Measurements from ENCODE around the gene OSBPL5.

The OSBPL5 gene

DNA sequence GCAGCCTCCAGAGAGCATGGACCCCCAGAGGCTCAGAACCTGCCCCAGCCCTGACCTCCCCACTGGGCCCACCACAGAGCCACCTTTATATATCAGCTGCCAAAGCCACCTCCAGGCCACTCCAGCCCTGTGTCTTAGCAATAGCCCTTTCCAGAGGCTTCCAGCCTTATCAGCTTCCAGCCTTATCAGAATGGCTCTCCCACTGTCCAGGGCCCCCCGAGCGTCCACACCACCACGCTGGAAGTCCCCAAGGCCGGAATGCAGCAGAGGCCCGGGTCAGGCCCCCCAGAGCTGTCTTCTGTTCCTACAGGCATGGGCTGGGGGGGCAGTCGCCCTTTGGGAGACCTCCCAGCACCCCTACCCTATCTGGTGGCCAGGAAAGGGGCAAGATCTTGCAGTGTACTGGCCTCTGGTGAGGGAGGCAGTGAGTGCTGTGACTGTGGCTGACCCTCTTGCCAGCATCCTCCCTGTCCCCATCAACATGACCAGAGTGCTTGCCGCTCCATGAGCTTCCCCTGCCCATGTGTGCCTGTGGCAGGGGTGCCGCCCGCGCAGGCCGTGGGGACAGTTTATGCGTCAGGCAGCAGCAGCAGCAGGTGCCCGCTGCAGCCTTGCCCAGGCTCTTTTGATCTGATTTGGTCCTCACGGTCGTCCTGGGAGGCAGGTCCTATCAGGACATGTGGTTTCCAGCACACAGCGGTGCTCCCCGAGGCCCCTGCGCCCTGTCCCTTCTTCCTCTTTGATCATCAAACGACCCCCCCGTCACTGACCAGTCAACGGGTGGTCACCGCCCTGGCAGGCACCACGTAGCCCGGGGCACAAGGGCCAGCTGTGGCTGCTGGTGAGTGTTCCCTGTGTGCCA is 15.9 kb downstream of the OSBPL5 start:
- DNase-seq, result no peak

DNA sequence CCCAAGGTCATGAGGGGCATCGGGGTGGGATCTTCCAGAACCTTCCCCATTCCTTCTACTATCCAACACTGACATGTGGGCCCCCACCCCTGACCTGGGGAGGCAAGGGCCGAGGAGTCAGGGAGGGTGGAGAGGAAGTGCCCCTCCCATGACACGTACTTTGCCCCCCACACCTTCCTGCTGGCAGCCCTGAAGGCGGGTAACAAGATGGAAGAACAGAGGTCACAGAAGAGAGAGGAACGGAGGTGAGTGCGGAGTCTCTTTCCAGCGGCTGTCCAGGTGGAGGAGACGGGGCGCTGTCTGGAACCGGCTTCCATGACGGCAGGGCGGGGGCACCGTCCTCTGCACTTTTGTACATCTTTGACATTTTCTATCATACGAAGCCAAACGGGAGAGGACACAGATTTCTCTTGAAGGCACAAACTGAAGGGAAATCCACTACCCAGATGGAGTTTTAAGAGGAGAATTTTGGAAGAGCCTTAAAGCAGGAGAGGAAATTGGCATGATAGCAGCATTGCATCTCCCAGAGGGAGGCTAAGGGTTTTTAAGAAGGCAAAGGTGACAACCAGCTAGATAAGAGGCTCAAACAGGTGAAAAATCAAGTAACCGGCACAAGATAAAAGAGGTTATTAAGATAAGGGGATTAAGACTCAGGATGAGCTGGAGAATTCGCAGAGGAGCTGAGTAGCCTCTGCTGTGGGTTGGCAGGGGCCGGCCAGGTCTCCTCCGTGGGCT is 16.7 kb downstream of the OSBPL5 start:
- no peak for DNase-seq

DNA sequence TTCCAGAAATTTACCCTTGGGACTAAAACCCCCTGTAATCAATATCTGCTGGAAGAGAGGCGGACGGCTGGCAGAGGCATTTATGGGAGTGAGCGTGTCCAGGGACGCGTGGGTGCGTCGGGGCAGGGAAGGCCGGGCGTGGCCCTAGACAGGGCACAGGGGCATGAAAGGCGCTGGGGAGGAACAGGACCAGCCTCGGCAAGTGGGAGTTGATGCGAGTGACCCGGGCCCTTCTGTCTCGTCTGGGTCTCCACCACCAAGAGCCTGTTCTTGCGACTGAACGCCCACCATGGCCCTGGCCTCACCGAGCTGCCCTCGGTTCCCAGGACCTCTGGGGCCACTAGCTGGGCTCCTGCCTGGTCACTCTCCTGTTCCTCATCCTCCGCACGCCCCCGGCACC is 17.5 kb downstream of the OSBPL5 start:
- DNase-seq, result no peak

DNA sequence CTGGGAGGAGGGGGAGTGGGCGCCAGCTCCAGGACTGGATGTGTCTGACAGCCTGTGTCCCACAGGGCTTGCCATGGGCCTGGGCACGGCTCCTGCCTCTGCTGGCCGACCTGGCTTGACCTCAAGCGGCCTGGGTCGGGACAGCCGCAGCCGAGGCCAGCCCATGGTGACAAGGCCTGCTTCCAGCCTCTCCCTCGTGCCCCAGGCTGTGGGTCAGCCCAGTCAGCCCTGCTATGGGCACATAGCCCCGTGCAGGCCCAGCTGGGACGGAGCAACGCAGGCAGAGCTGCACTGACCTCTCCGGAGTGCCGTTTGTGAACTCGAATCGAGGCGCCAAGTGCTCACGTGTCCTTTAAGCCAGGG is 17.9 kb downstream of the OSBPL5 start:
- DNase-seq, result no peak

DNA sequence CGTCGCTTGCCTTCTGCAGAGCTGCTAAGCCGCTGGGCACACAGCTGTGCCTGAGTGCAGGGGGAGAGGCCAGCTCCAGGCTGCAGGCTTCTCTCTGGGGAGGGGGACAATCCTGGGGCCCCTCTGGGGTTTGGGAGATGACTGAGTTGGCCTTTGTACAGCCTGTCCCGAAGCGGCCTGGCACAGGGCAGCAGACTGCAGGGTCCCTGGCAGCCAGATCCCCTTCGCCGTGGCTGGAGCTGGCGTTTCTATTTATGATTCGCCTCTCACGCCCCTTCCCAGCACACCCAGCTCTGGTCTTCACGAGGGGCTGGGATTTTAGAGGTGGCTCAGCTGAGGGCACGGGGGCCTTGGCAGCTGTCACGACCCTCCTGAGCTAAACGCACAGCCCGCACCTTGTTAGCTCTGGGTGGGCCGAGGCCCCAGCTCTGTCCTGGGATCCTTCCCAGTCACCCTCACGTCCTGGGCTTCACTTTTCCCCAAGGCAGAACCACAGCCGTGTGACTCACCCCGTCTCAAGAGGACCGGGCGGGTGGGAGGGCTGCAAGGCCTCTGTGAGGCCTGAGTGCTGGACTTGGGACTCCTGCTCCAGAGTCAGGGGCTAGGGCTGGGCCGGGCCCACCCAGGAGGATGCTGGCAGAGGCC is 18.4 kb downstream of the OSBPL5 start:
- no peak for DNase-seq

DNA sequence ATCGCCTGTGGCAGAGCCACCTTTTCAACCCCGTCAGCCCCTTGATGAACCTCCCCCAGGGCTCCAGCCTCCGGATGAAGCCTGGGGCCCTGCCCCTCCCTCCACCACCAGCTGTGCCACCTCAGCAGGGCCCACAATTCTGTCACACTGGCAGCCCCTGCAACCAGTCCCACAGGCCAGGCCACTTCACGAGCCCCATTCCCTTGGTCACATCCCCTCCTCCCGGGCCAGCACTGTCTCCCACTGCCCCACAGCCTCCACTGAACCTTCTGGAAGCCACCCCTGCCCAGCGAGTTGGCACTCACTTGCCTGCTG is 19.9 kb downstream of the OSBPL5 start:
- no peak for DNase-seq

DNA sequence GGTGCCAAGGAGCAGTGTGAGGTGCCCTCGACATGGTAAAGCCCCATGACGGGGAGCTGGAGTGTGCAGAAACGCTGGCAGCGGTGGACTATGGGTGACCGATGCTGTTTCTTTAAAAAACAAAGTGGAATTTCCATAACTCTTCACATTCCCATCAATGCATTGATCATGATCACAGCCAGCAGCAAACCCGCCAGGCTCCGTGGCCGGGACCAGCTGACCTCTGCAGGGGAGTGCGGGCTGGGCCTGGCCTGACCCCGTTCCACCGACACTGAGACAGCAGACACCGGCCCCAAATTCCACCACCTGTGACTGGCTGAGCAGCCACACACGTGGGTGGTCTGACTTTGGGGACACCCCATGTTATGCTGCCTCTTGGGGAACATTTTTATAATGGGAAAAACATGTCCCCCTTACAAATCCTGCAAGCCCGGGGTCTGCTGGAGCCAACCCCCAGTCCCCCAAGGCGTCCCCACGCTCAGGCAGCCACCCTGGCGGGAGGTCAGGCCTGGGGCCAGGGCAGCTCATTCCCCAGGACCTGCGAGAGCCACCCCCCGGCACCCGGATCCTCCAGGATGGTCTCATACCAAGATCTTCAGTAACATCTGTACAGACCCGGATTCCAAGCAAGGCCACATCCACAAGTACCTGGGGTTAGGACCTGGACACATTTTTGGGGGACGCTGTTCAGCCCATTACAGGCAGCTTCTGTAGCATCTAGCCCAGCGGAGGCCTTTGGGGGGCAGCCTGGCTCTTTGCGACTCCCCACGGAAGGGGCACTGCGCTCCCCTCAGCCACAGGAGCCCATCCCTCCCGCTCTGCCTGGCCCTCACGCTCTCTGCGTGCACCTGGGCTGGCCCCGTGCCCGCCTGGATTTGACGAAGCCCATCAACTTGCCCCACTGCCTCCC is 20.6 kb downstream of the OSBPL5 start:
- no peak for DNase-seq

DNA sequence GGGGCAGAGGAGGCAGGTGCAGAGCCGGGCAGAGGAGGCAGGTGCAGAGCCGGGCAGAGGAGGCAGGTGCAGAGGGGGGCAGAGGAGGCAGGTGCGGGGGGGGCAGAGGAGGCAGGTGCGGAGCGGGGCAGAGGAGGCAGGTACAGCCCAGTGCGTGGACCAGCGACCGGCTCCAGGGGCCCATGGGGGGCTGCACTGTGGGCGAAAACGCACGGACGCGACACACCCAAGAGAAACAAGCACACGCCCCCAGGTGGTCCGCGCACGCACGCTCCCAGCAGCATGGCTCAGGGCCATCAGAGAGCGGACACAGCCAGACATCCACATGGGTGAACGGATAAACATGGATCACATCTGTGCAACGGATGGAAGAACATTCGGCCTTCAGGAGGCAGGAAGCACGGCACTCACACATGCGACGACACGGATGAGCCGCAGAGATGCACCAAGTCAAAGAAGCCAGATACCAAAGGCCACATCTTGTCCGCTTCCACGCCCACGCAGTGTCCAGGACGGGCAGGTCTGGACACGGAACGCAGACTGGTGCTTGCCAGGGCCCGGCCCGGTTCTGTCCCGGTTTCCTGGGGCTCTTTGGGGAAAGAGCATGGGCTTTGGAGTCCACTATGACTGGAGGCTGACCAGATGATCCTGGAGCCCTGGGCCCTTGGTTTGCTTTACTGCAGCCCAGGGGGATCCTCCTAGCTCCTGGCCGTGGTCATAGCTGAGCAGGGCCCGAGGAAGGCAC is 21.8 kb downstream of the OSBPL5 start:
- DNase-seq, result no peak

DNA sequence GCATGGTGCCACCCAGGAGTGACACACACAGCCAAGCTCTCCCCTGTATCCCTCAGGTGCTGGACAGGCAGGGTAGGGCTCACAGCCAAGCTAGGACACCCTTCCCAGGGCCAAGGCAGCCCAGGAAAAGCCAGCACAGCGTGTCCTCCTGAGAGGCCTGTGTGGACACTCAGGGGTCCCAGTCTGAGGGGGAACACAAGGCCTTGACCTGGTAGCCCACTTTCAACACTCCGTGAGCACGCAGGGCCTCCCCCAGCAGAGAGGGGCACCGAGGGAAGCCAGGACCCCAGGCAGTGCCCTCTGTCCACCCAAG is 24.9 kb downstream of the OSBPL5 start:
- no peak for DNase-seq

DNA sequence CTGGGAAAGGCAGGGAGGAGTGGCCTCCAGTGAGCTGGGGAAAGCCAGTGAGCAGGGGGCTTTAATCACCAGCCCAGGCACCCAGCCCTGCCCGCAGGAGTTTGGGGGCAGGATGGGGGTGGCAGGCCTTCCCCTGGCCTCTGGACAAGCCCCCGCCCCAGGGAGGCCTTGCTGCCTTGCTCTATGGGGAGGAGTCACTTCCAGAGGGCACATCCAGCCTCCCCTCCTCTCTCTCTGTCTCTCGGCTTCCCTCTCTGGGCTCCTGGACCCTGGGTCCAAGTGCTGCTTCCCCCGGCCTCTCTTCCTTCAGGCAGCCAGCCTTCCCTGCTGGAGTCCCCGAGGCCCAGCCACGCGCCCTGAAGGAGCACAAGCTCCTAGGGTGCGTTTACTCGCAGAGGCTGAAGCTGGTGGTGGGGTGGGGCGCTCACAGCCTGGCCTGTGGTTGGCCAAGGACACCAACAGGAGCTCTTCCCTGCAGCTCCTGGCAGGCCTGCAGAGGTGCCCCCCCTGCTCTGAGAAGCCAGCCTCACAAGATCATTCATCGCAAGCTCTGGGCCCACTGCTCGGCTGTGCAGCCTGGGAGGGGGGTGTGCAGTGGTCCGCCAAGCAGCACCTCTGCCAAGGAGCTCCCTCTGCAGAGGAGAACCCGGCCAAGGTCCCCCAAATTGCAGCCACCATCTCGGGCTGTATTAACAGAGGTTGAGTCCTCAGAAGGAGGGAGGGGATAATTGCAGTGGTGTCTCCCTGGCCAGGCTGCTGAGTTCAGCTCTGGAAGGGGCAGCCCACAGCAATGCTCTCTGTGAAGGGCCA is 25.4 kb downstream of the OSBPL5 start:
- DNase-seq, result no peak

DNA sequence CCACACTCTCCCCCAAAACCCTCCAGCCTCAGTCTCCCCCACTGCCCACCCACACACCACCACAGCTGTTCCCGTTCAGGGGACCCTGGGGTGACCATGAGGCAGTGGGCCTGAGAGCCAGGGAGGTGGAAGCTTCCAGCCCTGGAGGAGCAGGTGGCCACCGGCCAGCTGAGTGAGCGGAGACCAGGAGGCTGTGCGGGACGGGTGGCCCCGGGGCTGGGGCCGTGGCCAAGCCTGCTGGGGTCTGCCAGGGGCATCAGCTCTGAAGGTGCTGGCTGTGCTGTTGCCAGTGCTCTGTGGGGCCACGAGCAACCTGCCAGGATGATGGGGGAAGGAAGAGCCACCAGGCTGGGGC is 26.0 kb downstream of the OSBPL5 start:
- DNase-seq, result no peak

DNA sequence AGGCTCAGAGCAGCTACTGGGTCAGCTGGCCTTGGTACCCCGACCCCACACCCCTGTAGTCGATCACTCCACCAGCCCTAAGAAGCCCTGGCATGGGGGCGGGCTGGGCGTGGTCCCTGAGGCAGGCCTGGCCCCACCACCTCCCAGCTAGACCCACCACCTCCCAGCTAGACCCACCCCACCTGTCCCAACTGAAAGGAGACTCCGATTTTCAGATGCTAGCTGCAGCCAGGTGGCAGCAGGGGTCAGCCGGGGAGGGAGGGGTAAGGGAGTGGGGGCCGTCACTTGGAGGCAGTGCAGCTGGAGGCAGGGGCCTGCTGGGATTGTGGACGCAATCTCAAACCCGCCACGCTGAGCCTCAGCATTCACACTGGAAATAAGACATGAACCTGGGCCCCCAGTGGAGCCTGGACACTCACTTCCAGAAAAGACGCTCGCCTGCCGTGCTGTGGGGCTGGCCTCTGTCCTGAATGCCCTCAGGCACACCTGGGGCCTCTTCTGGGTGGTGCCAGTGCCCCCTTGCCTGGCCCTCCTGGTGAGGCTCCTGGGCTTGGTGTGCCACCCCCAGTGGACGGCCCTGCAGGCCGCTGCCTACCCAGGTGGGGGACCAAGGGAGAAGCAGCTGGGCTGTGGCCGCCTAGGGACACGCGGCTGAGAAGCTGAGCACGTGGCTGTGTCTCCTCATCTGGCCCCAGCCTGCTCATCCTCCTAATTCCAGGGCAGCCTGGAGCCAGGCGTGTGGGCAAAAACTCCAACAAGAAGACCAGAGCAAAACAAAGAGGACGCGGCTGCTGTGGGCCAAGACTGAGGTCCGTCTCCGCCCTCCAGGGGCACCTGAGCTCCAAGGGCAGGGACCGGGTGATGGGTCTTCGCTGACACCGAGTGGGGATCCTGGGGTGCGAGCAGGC is 26.7 kb downstream of the OSBPL5 start:
- DNase-seq, result no peak

DNA sequence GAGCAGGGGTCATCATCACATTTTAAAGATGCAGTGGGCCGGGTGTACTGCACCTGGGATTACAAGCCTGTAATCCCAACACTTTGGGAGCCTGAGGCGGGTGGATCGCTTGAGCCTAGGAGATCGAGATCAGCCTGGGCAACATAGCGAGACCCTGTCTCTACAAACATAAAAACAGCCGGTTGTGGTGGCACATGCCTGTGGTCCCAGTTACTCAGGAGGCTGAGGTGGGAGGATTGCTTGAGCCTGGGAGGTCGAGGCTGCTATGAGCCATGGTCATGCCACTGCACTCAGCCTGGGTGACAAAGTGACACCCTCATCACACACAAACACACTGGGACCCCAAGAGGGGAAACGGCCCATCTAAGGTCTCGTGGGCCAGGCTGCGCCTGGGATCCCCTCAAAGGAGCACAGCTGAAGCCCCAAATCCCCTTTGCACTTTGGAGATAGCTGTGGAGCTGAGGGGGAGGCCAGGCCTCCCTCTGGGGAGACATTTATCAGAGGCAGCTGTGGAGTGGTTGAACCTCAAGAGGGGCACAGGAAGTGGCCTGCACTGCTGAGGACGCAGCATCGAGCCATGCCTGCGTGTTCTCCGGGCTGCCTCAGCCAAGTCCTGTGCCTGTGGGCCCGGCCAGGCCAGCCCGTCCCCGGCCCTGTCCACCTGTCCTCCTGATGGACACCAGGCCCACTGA is 27.5 kb downstream of the OSBPL5 start:
- DNase-seq, result no peak

DNA sequence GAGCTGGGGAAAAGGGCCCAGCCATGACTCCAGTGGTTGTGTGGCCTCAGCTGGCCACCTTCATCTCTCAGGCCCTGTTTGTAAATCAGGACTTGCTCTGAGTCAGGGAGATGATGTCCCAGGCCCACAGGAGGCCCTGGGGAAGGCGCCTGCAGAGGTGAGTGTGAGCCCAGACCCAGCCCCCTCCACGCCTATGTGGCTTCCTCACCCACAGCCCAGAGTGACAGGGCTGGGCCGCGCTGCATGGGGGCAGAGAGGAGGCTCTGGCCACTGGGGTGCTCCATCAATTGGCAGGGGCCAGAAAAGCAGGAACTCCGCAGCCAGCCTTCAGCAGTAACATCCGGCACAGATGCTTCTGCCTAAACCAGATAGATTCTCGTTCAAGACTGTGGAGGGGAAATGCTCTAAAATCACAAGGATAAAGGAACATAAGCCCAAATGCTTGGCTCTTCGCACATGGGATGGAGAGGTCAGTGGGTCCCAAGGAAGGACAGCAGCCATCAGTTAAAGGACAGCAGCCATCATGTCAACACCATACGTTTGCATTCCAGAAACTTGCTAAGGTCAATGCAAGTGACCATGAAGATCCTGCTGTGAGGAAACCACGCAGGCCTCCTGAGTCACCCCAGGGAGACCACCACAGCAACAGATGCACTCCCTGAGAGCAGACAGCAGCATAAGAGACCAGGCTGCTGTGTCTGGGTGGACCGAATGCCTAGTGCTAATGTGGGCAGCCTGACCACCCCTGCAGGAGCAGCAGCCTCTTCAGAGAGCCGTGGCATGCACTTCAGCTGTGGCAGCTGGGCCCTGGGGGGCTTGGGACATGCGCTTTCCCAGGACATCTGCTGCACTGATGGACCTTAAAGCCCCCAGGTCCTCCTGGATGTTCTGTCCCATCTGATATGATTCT is 28.3 kb downstream of the OSBPL5 start:
- no peak for DNase-seq

DNA sequence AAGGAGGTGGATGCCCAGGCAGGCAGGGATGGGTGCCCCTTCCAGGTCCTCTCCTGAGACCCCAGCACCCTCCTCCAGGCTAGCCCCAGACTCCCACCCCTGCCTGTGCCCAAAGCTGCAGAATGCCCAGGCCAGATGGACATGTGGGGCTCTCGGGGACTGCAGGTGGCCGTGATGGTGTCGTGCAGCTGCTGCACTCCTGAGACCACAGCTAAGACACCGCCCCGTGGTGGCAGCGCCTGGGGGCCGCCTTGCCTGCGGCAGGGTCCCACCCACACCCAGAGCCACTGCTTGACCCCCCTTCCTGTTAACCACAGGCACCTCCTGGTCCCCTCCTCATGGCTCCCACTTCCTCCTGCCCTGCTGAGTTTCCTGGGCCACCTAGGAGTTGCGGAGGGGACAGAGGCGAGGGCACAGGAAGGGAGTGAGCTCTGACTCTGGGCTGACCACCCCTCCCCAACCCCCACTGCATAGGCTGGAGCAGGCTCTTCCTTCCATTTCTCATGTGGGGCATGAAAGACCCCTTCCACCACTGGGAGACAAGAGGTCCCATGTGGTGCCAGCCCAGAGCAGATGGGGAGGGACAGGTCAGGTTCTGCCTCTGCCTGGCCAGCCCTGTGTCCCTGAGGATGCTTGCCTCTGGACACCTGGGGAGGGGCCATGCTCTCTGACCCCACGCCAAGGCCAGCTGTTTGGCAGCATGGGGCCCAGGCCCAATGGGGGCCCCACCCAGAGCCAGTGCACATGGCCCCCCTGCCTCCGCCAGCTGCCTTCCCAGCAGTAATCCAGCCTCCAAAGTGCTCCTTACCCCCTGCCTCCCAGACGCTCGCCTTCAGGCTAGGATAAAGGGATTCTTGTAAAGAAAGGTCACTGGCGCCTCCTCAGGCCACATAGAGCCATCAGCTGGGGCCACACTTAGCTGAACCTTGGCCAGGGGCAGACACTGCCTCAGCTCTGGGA is 29.3 kb downstream of the OSBPL5 start:
- DNase-seq, result no peak

DNA sequence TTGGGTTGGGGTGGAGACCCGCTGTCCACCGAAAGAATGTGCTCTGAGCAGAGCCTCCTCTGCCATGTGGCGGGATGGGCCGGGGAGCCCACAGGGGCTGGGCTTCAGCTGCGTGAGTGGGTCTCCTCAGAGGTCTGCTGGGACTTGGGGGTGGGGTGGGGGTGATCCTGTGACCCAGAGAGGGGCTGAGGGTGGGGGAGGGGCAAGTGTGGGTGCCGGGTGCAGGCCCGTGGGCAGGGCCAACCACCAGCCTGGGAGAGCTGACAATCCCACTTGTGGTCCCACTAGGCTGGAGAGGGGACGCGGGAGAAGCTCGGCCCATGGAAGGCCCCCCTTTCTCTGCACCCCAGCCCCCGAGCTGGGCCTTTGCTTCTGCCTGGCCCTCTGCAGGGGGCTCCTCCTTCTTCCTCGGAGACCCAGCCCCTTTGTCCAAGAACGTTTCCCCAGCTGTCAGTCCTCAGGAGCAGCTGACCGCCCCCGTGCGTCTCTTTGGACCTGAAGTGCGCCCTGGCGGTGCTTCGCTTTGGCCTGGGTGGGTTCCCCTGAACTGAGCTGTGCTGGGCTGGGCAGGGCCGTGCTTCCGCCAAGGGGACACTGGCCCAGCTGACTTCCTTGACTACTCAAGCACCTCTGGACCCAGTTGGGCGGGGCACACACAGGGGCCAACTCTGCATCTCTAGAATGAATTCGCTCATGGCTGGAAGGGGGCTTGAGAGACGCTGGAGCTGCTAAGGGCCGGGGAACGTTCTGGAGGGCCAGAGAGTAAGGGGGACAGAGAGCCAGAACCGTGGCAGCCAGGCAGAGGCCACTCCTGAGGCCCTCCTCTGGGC is 30.2 kb downstream of the OSBPL5 start:
- DNase-seq, result no peak

DNA sequence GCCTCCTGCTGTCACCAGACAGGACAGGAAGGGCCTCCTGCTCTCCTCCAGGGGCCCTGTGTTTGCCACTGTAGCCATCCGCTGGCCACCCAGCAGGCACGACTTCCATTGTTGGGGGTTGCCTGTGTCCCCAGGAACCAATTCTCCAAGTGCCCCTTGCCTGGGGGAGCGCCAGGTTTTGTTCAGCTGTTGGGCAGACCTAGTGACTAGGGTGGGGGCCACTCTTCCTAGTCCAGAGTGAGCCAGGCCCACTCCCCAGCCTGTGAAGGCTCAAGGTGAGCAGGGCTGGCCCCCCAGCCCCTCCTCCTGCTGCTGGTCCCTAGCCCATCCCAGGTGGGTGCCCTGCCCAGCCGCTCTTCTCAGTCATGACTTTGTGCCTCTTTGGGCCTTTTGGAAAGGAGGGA is 30.9 kb downstream of the OSBPL5 start:
- no peak for DNase-seq
